HUES48 (cell line): ENCODE data around the gene SHISA4.
"Not testable (repeated sequence)": the region's sequence is repeated elsewhere in the genome, so short reads cannot be mapped to it uniquely, and the experiment has no call there.

Experiments
- H3K27ac ChIP-seq: one replicate; pipeline ENCODE4 v1.7.0; 2013; ENCODE audit warnings: low read depth, low read length, inconsistent platforms
- H3K27me3 ChIP-seq: 2 replicates; pipeline ENCODE4 v1.6.1; 2013; ENCODE audit warnings: mild to moderate bottlenecking, low read length; ENCODE audit not compliant: control insufficient read depth, insufficient read depth
- H3K36me3 ChIP-seq: 2 replicates; pipeline ENCODE4 v1.6.1; 2013; ENCODE audit warnings: low read length; ENCODE audit not compliant: control insufficient read depth, insufficient read depth
- H3K4me1 ChIP-seq: 2 replicates; pipeline ENCODE4 v1.6.1; 2013; ENCODE audit warnings: mild to moderate bottlenecking, low read length; ENCODE audit not compliant: control insufficient read depth, insufficient read depth
- H3K4me3 ChIP-seq: 2 replicates; pipeline ENCODE4 v1.5.1; 2013; ENCODE audit warnings: mild to moderate bottlenecking, low read depth, low read length
- H3K9ac ChIP-seq: 2 replicates; pipeline ENCODE4 v1.6.1; 2013; ENCODE audit warnings: mild to moderate bottlenecking, low read depth, low read length, moderate library complexity
- H3K9me3 ChIP-seq: 2 replicates; pipeline ENCODE4 v1.6.1; 2013; ENCODE audit warnings: low read length; ENCODE audit not compliant: control insufficient read depth, insufficient read depth

Gene SHISA4

DNA sequence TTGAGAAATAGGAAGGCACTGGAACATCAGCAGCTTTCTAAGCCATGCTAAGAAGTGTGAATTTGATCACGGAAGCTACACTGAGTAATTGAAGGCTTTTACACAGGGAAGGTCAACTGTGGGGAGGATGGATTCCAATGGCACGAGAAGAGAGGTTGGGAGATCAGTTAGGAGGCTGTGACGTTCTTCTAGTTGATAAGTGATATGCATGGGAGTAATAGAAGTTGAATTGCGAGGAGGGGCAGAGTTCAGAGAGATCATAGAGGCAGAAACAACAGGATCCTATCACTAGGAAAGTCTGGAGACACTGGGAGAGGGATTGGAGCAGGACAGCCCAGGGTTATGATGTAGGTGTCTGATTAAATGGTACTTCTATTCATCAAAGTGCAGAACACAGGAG lies 41.4 kb downstream of the SHISA4 start:
- Histone ChIP-seq H3K36me3 (no peaks in the 10 kb centered on the region), H3K27ac (no peak overlapping the region), H3K9me3 (no peaks in the 10 kb centered on the region), H3K9ac (no peak overlapping the region), H3K4me3 (no peak overlapping the region), H3K4me1 (no peaks in the 10 kb centered on the region), H3K27me3 (no peaks in the 10 kb centered on the region)

DNA sequence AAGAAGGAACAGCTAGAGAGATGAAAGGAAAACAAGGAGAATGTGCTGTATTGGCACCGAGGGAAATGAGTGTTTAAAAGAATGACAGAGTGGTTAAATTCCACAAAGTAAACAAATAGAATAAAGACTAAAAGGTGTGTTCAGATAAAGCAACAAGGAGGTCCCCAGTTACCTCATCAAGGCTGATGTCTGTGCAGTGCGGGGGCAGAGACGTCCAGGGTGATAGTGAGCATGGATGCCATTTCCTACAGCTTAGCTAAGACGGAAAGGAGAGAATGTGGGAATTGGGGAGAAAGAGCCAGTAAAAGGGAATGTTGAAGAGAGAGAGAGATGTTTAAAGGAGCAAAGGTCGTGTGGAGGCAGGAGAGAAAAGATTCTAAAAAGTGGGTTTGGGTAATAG lies 42.1 kb downstream of the SHISA4 start:
- H3K27me3 ChIP-seq = no peaks in the 10 kb centered on the region
- no peaks in the 10 kb centered on the region for H3K9me3 ChIP-seq
- no peak overlapping the region for H3K27ac ChIP-seq
- H3K4me1 ChIP-seq = no peaks in the 10 kb centered on the region
- H3K36me3 ChIP-seq = no peaks in the 10 kb centered on the region
- no peak overlapping the region for H3K4me3 ChIP-seq
- H3K9ac ChIP-seq = no peak overlapping the region

DNA sequence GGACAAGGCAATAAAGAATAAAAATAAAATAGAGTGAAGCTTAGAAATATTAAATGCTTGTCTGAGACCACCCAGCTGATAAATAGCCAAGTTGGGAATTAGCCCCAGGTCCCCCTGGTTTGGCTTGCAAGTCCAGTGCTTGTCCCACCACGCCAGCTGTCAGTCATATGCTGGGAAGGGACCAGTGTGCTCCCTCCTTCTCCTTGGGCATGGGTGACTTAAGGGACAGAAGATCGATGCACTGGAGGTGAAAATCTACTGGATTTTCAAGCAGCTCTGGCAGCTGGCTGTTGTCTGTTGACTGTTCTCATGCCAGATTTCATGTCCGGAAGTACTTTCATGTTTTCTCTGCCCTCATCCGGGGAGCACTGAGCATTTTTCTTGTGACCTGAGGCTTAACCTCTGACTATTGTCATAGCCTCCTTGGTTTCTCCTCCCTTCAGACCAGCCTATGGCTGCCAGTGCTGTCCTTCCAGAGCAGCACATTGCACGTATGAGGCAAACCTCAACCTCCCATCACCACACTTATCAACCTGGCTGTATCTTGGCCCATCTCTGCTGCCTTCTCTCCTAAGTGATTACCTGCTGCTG lies 45.2 kb downstream of the SHISA4 start:
- H3K9ac ChIP-seq = no peak overlapping the region
- H3K36me3 ChIP-seq = no peaks in the 10 kb centered on the region
- H3K4me3 ChIP-seq = no peak overlapping the region
- no peaks in the 10 kb centered on the region for H3K27me3 ChIP-seq
- H3K4me1 ChIP-seq = no peaks in the 10 kb centered on the region
- no peaks in the 10 kb centered on the region for H3K9me3 ChIP-seq
- H3K27ac ChIP-seq = no peak overlapping the region

DNA sequence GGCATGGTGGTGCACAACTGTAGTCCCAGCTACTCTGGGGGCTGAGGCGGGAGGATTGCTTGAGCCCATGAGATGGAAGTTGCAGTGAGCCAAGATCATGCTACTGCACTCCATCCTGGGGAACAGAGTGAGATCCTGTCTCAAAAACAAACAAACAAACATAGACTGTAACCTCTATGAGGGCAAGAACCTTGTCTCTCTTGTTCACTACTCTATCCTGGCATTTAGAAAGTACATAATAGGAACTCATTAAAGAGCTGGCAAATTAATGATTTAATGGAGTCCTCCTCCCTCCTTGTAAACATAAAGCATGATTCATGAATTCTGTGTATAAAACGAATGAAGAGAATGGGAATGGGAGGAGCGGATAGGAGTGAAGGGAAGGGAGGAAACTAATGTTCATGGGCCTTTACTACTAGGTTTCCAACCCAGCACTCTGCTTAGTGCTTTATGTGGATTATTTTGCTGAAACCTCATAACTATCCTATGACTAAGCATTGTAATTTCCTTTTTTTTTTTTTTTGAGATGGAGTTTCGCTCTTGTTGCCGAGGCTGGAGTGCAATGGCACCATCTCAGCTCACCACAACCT lies 49.0 kb downstream of the SHISA4 start:
- no peak overlapping the region for H3K27ac ChIP-seq

DNA sequence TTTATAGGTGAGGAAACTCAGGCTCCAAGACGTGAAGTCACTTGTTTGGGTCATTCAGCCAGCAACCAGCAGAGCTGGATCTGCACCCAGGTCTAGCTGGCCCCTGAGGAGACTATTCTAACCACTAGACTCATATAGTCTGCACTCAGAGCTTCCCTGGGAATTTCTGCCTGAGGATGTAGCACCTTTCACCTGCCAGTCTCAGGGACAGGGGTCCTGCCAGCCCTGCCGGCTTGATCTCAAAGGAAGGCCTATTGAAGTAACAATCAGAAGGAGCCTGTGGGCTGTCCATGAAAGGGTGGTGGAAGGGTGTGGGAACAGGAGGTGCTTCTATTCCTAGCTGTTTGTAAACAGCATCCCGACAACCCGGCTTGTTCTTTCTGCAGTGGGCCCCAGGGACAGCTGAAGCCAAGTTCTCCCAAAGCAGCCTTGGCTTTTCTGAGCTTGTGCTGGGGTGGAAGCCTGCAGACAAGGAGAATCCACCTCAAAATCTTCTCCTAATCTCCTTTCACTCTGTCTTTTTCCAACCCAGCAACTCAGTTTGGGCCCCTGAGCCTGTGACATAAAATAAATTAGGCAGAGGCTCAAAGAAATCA lies 49.8 kb downstream of the SHISA4 start:
- no peak overlapping the region for H3K9ac ChIP-seq
- H3K4me3 ChIP-seq = no peak overlapping the region
- no peaks in the 10 kb centered on the region for H3K27me3 ChIP-seq
- no peaks in the 10 kb centered on the region for H3K36me3 ChIP-seq
- H3K4me1 ChIP-seq = peaks cover 11% of the 10 kb centered on the region
- no peaks in the 10 kb centered on the region for H3K9me3 ChIP-seq
- H3K27ac ChIP-seq = no peak overlapping the region

More for the DNA sequence above, 49.0 kb downstream of the SHISA4 start:
- Histone ChIP-seq H3K4me3 (no peak overlapping the region), H3K27me3 (no peaks in the 10 kb centered on the region), H3K9me3 (no peaks in the 10 kb centered on the region), H3K4me1 (peaks cover 11% of the 10 kb centered on the region), H3K9ac (no peak overlapping the region), H3K36me3 (no peaks in the 10 kb centered on the region)

DNA sequence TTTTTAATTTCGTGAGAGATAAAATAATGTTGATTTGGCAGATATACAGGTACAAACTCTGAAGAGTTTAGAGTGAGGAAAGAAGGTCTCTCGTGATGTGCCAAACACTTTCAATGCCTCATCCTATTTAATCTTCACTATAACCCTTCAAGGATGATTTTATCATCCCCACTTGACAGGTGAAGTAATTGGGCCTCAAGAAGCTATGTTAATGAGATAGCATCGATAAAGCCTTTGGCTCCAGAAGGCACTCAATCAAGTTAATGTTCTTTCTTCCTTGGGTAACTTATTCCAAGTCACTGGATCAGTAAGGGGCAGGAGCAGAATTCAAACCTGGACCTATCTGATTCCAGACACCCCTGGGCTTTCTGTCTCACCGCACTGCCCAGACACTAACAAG lies 50.5 kb downstream of the SHISA4 start:
- H3K27ac ChIP-seq = no peak overlapping the region
- H3K9ac ChIP-seq = no peak overlapping the region
- H3K36me3 ChIP-seq = no peaks in the 10 kb centered on the region
- peaks cover 11% of the 10 kb centered on the region for H3K4me1 ChIP-seq
- H3K4me3 ChIP-seq = no peak overlapping the region
- H3K27me3 ChIP-seq = no peaks in the 10 kb centered on the region
- no peaks in the 10 kb centered on the region for H3K9me3 ChIP-seq

DNA sequence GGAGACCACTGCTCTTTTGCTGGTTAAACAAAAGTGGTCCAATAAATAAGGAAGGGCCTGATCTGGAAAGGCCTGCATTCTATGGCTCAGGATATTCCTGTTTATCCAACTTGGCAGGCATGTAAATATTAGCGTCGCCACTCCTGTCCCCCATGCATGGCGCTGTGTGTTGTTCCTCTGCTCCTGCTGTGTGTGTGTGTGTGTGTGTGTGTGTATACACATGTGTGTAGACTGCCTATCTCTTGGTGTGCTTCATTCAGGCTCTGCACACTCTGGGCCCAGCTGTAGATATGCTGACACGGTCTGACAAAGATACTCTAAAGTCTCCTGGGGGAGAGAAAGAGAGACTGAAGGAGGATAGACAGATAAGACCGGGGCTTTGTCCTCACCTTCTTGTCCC lies 50.9 kb downstream of the SHISA4 start:
- H3K4me1 ChIP-seq = peaks cover 11% of the 10 kb centered on the region
- no peak overlapping the region for H3K9ac ChIP-seq
- no peaks in the 10 kb centered on the region for H3K27me3 ChIP-seq
- no peak overlapping the region for H3K4me3 ChIP-seq
- H3K9me3 ChIP-seq = no peaks in the 10 kb centered on the region
- no peaks in the 10 kb centered on the region for H3K36me3 ChIP-seq
- H3K27ac ChIP-seq = no peak overlapping the region

DNA sequence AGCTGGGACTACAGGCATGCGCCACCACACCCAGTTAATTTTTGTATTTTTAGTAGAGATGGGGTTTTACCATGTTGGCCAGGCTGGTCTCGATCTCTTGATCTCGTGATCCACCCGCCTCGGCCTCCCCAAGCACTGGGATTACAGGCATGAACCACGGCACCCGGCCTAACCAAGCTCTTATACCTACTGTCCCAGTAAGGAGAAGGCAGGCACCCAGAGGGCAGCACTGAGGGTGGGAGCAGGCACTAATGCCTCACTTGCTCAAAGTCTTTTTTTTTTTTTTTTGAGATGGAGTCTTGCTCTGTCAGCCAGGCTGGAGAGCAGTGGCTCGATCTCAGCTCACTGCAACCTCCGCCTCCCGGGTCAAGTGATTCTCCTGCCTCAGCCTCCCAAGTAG lies 51.6 kb downstream of the SHISA4 start:
- H3K9me3 ChIP-seq, H3K36me3 ChIP-seq, H3K27me3 ChIP-seq, H3K27ac ChIP-seq, H3K9ac ChIP-seq, H3K4me3 ChIP-seq: not testable (repeated sequence)
- peaks cover 15% of the 10 kb centered on the region for H3K4me1 ChIP-seq

DNA sequence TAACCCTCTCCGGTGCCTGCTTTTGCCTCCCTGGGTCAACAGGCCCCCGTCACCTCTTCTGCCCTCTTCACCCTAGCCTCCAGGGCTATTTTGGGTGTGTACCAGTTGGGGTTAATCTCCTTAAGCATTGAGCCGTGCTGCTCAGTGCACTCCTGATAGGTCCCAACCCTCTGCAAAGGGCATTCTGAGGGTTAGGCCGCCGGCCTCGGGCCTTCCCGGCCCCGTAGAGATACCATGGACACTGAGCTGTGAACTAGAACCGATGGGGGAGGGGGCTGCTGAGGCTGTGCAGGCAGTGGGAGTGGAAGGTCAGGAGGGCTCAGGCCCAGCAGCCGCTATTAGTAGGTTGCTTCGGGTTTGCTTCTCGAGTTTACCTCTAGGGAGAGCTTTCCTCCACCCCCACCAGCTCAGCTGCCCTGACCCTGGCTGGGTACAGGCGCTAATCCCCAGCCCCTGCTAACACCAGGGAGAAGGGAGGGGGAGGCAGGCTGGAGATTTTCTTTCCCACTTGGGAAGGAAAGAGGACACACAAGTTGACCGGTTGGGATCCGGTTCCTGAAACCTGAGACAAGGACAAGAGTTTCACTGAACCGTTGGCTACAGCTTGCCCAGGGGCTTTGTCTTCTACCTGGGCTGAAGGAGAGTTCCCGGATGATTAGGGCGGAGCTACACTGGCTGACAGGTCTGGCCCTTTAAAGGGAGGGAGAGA lies 52.9 kb downstream of the SHISA4 start:
- peak overlapping the region; percentile 95 for H3K27ac ChIP-seq

DNA sequence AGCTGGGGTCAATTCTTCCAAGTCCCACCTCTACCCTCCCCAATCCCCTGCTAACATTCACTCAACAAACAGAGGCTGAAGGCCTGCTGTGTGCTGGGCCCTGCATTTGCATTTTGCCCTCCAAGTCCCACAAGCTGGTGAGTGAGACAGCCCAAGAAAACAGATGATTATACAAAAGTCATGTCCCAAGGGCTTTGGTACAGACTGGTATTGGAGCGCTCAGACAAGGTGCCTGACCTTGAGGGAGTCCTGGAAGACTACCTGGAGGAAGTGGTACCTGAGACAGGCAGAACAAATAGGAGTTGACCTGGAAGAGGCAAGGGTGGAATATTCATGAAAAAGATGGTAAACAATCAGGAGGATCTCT lies 53.4 kb downstream of the SHISA4 start:
- Histone ChIP-seq H3K27me3 (peaks cover 6% of the 10 kb centered on the region), H3K4me1 (peaks cover 25% of the 10 kb centered on the region), H3K27ac (peak overlapping the region; percentile 95), H3K36me3 (no peaks in the 10 kb centered on the region), H3K9me3 (no peaks in the 10 kb centered on the region), H3K4me3 (no peak overlapping the region), H3K9ac (no peak overlapping the region)

More for the DNA sequence above, 52.9 kb downstream of the SHISA4 start:
- peak overlapping the region; percentile 30 for H3K9ac ChIP-seq
- peaks cover under 1% of the 10 kb centered on the region; the same call in 1 of the 2 replicates for H3K27me3 ChIP-seq
- H3K4me1 ChIP-seq = peaks cover 25% of the 10 kb centered on the region
- no peaks in the 10 kb centered on the region for H3K9me3 ChIP-seq
- peak overlapping the region; percentile 26 for H3K4me3 ChIP-seq
- H3K36me3 ChIP-seq = no peaks in the 10 kb centered on the region
